ENCODE data around the gene UNC119. TPM values are rescaled to one million over a fixed set of nuclear protein-coding genes. Genes with fewer than 3 reads are reported as not detected.
A peak's percentile ranks its signal among the peaks of the same experiment; 100 is the strongest.

Gene UNC119
- polyA plus RNA-seq, 2 of the 4 experiments (the other 2 are of a cell fraction): 27.8 to 50.5 TPM

GRCh38 chr17:28572259-28573039 is 20.0 kb upstream of the UNC119 start:
- 71% methylated on average over 5 of the region's 5 CpGs for WGBS (ENCODE audit: missing lambda C conversion rate)
- Histone ChIP-seq H3K4me3 (peak overlapping the region; percentile 92), H3K4me1 (peaks cover 30% of the 10 kb centered on the region), H3K9me3 (no peaks in the 10 kb centered on the region), H3K27ac (no peak overlapping the region; a peak in 1 of 6 replicates), H3K4me2 (peak overlapping the region; percentile 94)
- CTCF ChIA-PET: interaction anchor here (0.6 to 3.8 kb wide), 14 partner anchors 10 to 149 kb away, joined by 3 to 24 read pairs (median 4); partner anchors contain the start of genes SDF2 and SUPT6H
- no peak for ATAC-seq
- FAIRE-seq: no peak
- TF ChIP-seq CEBPB (IDR thresholded peaks at IDR 0.05) (no peak), NPAS2 (CRISPR knock-in tag; IDR thresholded peaks at IDR 0.05; ENCODE audit: borderline replicate concordance) (no peak), HOXA7 (CRISPR knock-in tag; IDR thresholded peaks at IDR 0.05) (no peak), MAX (IDR thresholded peaks at IDR 0.05) (no peak), JUN (IDR thresholded peaks at IDR 0.05) (no peak), MYC (IDR thresholded peaks at IDR 0.05; ENCODE audit: borderline replicate concordance, low read length) (no peak), JUNB (IDR thresholded peaks at IDR 0.05) (no peak), CBX2 (IDR thresholded peaks at IDR 0.05; ENCODE audit: borderline replicate concordance, low read depth) (no peak), HES2 (IDR thresholded peaks at IDR 0.05) (no peak)
- DNase-seq (ENCODE audit: low read depth in 1 of 2, low spot score in 1 of 2): no peak
- POLR2A ChIA-PET: interaction anchor here (0.8 to 2.1 kb wide), 2 partner anchors 51 to 215 kb away, joined by 4 to 8 read pairs; partner anchors contain the start of gene POLDIP2

- Histone ChIP-seq H3K27ac (peak within 1 kb of the TSS; percentile 87 to 91), H3K9me3 (no peaks in the 10 kb centered on the region), H3K4me2 (peak within 1 kb of the TSS; percentile 96), H3K4me1 (peaks cover 26% of the 10 kb centered on the region), H3K4me3 (peak within 1 kb of the TSS; percentile 92)
- ChIA-PET CTCF (interaction anchor here (0.6 to 3.8 kb wide), 13 partner anchors 11 to 177 kb away, joined by 3 to 24 read pairs (median 5); partner anchors contain the start of genes SDF2 and SUPT6H), POLR2A (interaction anchor here (0.6 to 2.1 kb wide), 6 partner anchors 19 to 214 kb away, joined by 3 to 8 read pairs (median 4); partner anchors contain the start of genes BLTP2, POLDIP2 and UNC119)
- FAIRE-seq: no peak
- ATAC-seq: peak; percentile 93 to 99
- 2% methylated on average over 32 of the region's 49 CpGs for WGBS (ENCODE audit: missing lambda C conversion rate)
- TF ChIP-seq KDM5A (IDR thresholded peaks at IDR 0.05) (peak; percentile 79), BCL3 (IDR thresholded peaks at IDR 0.05) (0 out of 3 replicates have a peak, but pooled peaks have one; percentile 32), POLR2A (IDR thresholded peaks at IDR 0.05; ENCODE audit: low read length) (peak; percentile 84), MAX (IDR thresholded peaks at IDR 0.05) (0 out of 2 replicates have a peak, but pooled peaks have one; percentile 12), TFCP2L1 (CRISPR knock-in tag; IDR thresholded peaks at IDR 0.05) (no peak), JUN (IDR thresholded peaks at IDR 0.05) (peak in 1 of 2 experiments; percentile 50; a peak in 1 of 5 replicates), PHF8 (IDR thresholded peaks at IDR 0.05; ENCODE audit: borderline replicate concordance, low read depth) (0 out of 2 replicates have a peak, but pooled peaks have one; percentile 78), CEBPB (IDR thresholded peaks at IDR 0.05) (no peak), CBX2 (IDR thresholded peaks at IDR 0.05; ENCODE audit: borderline replicate concordance, low read depth) (no peak), HES2 (IDR thresholded peaks at IDR 0.05) (no peak), RFX5 (IDR thresholded peaks at IDR 0.05) (peak; percentile 47; the same call in 1 of the 2 replicates), NFE2L2 (conservative IDR thresholded peaks at IDR 0.05; ENCODE audit: low read length) (no peak)
- peak; percentile 92 to 100 for DNase-seq (ENCODE audit: low read depth in 1 of 2, low spot score in 1 of 2)
Measured at GRCh38 chr17:28571361-28572122, 19.1 kb upstream of the UNC119 start, which contains the start of gene PIGS. PIGS (minus strand) TSS chr17:28571524; CDS start chr17:28571496, 28 bp downstream.
